Colon (tissue), 2 donors: Measurements from ENCODE around the gene HEATR5A.
"Not testable (repeated sequence)": the region's sequence is repeated elsewhere in the genome, so short reads cannot be mapped to it uniquely, and the experiment has no call there.

Experiments
- FAIRE-seq: peaks from 2 replicates; lab custom pipeline; 2012; peaks lifted over from hg19 to GRCh38; lab: Jason Lieb, UNC
- donor health status: control.
- donor health status: control.

HEATR5A gene

DNA sequence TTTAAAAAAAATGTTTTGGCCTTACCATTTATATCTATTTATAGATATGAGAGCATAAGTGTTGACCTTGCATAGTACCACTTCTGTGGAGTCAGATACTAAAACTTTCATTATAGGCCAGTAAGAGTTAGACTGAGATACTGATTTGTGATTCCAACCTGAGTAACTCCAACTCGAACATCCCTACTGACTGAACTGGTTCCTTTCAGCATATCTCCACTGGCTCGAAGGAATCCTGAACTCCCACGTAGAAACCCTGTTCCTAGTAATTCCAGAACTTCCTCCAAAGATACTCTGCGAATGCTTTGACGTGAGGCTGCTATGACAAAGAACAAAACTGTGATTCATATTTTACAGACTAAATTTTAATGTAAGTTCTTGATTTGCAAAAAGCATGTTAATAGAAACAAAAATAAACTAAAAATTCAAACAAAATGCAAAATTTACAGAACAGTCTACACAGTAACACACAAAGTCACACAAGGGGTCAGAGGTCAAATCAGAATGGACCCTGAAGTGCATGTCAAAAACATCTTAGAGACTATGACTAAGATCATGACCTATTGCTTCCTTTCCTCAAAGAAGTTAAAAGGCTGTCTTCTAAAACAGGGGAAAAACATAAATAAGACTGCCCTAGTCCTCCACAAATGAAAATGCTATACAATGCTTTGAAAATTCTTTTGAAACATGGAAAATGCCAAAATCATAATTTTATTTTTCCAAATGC lies 31.5 kb downstream of the HEATR5A start:
- no peak for FAIRE-seq

DNA sequence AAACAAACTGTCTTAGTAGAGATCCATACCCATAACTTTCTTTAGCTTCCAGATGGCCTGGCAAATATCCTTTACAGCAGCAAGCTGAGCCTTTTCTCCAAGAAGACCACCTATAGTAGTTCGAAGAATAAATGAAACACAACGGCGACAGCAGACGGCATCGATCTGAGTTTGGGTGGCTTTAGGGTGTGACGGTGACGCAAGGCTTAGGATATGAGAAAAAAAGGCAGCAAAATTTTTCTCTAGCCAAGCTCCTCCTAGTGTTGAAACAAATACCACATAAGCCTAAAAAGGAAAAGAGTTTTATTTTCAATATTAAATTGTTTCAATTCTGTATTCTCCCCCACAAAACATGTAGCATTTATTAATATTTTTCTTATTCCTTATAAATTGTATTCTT lies 33.3 kb downstream of the HEATR5A start:
- no peak for FAIRE-seq

DNA sequence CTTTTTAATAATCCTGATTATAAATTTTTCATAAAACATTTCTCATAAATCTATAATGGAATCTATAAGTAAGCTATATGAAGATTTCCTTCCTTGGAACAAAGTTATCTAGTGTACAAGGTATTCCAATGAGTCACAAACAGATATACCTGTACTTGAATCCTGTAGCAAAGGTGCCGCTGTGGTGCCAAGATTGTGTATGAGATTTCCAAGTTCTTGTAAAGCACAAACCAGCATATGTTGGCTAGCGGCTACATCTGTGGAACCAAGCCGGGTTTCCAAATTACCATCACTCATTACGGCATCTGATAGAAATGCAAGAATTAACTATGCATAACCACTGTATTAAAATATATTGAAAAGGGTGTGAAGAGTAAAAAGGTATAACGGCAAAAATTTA lies 34.1 kb downstream of the HEATR5A start:
- no peak for FAIRE-seq

DNA sequence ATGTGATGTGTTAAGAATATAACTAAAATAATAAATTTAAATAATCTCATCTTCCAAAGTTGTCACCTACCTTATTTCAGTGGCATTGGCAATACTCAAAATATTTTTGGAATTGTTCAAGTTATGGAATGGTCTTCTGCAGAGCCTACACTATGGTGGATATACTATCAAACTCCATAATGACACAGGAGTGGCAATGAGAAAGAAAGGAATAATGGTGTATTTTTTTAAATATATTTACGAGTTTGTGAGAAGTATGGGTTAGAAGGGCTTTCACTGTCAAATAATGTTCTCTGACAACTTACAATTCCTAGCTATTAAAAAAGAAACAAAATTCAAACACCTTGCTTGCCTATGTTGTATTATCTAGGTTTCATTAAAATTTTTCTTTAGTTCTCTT lies 38.1 kb downstream of the HEATR5A start:
- no peak for FAIRE-seq

DNA sequence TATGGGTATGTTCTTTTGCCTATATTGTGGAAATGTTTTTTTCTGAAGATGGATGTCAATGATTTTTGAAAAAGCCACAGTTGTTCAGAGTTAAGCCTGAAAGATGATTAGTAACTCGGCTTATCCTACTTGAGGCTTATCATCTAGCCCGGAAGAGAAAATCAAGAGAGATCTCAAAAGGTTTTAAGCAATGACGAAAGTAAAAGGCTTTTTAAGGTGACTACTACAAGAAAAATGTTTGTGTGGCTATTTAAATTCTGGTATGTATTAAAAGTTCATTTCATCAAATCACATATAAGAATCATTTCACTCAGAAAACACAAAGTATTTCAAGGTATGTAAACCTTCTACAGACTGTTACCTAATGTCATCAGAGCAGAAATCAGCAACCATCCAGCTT lies 40.2 kb downstream of the HEATR5A start:
- no peak for FAIRE-seq

DNA sequence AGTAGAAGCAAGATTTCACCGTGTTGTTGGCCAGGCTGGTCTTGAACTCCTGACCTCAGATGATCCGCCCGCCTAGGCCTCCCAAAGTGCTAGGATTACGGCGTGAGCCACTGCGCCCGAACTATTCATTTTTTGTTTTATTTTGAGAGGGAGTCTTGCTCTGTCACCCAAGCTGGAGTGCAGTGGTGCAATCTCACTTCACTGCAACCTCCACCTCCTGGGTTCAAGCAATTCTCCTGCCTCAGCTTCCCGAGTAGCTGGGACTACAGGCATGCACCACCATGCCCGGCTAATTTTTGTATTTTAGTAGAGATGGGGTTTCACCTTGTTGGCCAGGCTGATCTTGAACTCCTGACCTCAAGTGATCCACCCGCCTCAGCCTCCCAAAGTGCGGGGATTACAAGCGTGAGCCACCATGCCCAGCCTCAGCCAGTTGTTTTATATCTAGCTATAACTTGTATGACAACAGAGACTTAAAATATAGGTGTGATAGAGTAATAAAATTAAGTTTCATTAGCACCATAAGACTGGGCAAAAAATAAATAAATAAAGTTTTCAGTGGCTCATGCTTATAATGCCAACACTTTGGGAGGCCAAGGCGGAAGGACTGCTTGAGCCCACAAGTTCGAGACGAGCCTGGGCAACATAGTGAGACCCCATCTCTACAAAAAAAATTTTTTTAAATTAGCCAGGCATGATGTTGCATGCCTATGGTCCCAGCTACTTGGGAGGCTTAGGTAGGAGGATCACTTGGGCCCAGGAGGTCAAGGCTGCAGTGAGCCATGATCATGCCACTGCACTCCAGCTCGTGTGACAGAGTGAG lies 41.0 kb downstream of the HEATR5A start:
- not testable (repeated sequence) for FAIRE-seq

DNA sequence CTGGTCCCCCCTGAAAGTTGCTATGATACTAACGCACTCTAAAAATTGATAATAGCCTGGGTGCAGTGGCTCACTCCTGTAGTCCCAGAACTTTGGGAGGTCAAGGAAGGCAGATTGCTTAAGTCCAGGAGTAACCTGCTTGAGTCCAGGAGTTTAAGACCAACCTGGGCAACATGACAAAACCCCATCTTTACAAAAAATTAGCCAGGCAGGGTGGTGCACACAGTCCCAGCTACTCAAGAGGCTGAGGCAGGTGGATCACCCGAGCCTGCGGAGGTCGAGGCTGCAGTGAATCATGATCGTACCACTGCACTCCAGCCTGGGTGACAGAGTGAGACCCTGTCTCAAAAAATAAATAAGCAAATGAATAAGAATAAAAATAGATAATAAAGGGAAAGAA lies 42.9 kb downstream of the HEATR5A start:
- no peak for FAIRE-seq

DNA sequence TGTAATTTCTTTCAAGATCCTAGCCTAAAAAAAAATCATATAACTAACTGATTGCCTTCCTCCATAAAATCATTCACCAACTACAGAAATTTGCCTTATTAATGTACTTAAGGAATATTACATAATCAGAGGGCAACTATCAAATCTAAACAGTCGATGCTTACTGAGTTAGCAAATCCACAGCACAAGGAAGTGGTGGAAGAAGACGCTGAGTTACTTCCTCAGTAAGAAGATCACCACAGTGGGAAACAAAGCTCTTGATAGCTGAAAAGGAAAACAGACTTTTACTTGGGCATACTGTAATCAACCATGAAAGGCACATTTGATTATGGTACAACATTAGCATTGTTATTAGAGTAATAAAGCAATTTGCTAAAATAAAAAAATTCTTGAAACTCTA lies 48.7 kb downstream of the HEATR5A start:
- FAIRE-seq: no peak

DNA sequence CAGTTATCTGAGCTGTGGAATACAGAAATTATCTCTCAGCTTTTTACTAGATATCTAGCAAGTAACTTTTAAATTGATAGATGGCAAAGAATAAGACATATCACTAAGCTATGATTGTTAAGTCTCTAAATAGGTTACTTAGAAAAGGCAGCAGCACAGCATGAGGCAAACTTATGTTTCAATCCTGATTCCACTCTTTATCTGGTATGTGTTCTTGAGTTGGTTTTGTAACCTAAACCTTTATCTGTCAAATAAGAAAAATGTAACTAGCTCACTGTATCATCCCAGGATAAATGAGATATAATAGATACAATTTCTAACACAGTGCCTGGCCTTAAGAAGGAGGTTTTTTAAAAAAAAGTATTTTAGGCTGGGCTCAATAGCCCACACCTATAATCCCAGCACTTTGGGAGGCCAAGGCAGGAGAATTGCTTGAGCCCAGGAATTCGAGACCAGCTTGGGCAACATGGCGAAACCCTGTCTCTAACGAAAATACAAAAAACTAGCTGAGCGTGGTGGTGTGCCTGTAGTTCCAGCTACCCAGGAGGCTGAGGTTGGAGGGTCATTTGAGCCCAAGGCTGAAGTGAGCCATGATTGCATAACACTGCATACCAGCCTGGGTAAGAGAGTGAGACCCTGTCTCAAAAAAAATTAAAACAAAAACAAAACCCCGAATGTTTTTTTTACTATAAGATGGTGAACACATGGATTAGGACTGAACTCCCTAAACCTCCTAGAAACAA lies 56.8 kb downstream of the HEATR5A start:
- FAIRE-seq: no peak

DNA sequence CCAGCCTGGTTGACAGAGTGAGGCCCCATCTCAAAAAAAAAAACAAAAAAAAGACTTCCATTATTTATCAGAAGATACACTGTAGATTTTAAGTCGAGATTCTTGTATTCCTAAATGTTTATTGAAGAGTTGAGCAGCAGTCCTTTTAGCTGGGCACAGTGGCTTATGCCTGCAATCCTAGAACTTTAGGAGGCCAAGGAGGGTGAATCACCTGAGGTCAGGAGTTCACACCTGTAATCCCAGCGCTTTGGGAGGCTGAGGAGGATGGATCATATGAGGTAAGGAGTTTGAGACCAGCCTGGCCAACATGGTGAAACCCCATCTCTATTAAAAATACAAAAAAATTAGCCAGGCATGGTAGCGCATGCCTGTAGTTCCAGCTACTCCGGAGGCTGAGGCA lies 57.6 kb downstream of the HEATR5A start:
- FAIRE-seq: no peak

DNA sequence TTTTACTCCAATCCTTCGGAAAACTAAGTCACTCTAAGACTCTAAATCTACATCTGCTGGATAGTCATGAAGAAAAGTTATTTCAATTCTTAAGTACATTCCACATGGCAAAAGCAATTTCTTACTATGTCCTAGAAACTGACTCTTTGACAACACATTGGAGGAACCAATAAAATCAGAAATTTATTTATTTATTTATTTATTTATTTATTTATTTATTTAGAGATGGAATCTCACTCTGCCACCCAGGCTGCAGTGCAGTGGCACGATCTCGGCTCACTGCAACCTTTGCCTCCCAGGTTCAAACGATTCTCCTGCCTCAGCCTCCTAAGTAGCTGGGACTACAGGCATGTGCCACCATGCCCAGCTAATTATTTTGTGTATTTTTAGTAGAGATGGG lies 58.6 kb downstream of the HEATR5A start:
- FAIRE-seq: not testable (repeated sequence)

DNA sequence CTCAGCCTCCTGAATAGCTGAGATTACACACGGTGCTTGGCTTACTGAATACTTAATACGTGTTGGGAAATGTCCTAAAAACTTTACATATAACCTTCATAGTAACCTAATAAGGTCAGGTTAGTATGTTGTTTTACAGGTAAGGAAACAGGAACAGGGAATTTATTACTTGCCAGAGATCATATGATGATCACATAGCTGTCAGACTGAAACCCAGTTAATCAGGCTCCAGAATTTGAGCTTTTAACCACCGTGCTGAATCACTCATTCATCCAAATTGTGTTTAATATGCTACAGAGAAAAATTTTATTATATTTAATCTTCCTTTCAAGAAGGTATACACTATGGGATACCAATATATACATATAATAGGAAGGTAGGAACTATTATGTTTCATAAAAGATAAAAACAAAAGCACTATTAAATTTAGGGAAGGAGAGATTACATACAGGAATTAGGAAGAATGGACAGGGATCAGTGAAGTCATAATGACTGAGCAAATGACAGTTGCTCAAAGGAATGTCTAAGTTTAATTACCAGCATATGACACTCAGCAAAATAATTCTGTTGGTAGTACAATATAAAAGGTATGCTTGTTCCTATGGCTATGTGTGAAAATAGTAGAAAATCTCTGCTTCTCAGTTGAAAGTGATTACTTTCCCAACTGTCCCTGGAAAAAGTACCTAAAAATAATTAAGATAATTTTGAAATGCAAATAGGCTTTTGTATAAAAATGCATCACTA lies 59.3 kb downstream of the HEATR5A start:
- FAIRE-seq: no peak

DNA sequence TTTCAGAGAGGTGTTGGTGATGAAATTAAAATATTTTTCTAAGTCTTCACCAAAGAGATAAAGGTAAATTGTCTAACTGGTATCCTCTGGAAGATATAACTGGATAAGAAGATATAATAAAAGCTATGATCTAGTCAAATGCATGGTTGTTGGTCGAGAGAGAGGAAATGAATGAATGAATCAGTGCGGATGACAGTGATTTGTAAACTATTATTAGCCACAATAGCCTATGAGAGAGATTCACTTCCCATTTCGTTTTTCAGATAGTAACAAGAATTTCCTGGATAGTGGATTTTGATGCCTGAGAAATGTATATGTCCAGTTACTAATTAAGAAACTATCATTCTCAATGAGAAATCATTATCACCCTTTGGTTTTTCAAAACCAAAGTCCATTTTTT lies 63.1 kb downstream of the HEATR5A start:
- FAIRE-seq: no peak

DNA sequence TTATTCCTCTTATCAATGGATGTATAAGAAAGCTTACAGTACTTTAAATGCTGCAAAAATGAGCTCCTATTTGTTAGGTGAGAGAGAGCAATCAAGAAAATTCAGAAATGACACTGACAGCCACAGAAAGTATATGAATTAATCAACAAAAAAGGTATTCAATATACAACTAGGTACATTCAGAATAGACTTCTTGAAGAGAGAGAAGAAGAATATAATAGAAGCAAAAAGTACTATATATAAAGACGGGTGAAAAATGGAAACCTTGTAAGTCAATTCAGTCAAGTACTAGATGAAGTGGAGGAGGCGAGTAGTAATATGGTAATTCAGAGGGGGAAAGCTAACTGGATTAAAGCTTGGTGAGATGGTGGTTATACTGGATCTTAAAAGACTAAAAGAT lies 74.3 kb downstream of the HEATR5A start:
- no peak for FAIRE-seq

DNA sequence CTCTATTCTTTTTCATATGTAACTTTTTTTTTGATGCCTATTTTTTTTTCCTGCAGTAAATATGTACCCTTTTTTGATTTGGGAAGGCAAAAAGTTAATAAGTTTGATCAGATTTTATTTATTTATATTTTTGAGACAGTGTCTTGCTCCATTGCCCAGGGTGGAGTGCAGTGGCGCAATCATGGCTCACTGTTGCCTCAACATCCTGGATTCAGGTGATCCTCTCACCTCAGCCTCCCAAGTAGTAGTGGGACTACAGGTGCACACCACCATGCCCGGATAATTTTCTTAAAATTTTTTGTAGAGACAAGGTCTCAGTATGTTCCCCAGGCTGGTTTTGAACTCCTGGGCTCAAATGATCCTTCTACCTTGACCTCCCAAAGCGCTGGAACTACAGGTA lies 79.1 kb downstream of the HEATR5A start:
- no peak for FAIRE-seq

DNA sequence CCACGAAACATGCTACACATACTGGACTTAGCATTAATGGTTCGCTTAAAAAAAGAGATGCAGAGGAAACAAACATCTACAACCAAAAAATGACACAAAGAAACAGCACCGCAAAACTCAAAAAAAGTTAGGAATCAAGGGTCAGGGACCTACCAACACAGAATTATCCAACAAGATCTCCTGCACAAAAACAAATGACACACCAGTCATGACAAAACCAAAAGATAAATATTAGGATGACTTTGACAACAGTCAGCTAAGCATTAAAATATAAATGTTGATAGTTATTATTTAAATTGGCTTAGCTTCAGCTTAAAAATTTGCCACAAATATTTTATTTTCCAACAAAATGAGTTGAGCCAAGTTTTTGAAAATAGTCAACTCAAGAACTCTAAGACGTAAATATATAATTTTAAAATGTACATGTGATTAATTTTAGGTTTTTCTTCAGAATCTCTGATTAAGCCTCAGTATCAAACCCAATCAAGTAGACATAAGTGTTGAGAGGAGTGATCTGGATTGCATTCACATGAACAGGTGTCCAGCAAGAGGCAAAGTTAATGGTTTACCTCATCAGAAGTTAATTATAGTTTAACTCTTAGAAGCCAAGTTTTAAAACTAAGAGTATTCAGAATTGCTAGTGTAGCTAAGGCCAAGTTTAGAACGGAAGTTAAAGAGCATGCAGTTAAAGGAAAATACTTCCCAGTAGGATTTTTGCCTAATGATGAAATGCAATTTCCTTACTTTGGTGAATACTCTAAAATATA lies 79.9 kb downstream of the HEATR5A start:
- FAIRE-seq: no peak

DNA sequence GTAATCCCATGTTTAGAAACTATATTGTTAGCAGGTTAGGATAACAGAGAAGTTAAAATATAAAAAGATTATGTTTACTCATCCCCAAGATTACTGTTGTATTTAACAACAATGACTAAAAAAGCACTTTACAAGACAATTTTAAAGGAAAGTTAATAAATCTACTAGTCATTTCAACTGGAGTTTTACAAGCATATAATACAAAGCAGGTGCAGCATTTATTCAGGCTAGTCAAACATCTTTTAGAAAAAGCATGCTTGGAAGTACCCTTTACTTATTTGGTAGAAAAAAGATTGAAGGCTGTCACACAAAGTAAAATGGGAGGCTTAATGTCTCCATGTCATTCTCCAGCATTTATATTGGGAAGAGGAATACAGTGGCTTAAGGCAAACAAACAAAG lies 80.6 kb downstream of the HEATR5A start:
- FAIRE-seq: peak; percentile 47

DNA sequence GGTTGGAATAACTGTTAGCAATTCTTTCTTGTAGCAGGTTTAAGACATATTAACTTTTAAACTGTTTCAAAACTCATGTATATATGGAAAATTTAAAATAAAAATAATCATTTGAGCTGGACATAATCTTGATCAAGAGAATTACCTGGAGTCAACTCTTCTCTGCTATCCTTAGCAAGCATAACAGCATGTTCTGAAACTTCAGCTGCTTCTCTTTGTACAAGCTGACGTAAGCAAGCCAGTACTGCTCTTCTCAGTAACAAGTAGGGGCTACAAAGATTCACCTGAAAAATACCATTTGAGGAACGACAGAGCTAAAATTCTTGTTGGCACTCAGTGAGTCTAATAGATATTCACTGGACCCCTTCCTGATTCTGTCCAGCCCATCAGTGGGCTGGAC lies 83.0 kb downstream of the HEATR5A start:
- no peak for FAIRE-seq

DNA sequence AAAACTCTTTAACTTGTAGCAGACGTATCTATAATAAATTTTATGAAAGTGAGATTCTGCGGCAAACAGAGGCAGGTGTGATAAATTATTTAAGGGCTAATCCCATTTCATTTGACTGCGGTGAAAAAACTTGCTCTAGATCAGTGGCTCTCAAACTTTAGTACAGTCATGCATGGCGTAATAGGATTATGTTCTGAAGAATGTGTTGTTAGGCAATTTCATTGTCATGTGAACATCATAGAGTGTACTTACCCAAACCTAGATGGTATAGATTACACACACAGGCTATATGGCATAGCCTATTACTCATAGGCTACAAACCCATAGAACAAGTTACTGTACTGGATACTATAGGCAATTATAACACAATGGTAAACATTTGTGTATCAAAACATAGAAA lies 83.7 kb downstream of the HEATR5A start:
- FAIRE-seq: no peak

DNA sequence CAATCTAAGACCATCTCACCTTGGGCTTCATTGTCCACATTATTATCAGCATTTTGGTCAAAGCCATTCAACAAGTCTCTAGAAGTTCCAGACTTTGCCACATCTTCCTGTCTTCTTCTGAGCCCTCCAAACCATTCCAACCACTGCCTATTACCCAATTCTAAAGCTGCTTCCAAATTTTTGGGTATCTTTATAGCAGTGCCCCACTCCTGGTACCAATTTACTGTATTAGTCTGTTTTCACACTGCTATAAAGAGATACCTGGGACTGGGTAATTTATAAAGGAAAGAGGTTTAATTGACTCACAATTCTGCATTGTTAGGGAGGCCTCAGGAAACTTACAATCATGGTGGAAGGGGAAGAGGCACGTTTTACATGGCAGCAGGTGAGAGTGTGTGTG lies 89.0 kb downstream of the HEATR5A start:
- FAIRE-seq: not testable (repeated sequence)

DNA sequence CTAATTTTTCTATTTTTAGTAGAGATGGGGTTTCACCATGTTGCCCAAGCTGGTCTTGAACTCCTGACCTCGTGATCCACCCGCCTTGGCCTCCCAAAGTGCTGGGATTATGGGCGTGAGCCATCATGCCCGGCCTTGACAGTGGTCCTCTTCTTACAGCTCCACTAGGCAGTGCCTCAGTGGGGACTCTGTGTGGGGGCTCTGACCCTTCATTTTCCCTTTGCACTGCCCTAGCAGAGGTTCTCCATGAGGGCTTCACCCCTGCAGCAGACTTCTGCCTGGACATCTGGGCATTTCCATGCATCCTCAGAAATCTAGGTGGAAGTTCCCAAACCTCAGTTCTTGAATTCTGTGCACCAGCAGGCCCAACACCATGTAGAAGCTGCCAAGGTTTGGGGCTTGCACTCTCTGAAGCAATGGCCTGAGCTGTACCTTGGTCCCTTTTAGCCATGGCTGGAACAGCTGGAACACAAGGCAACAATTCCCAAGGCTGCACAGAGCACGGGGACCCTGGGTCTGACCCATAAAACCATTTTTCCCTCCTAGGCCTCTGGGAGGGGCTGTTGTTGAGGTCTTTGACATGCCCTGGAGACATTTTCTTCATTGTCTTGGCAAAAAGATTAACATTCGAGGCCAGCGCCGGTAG lies 90.4 kb downstream of the HEATR5A start:
- not testable (repeated sequence) for FAIRE-seq
